Brain microvascular endothelial cell (primary cell): ENCODE results near the gene SUPT3H.

Source experiments
- DNase-seq: peaks from one replicate; pipeline ENCODE4 v3.0.0-alpha.2; 2020
- H3K27ac ChIP-seq: fragments of 250-450 bp; sonication (Bioruptor Pico); 2 replicates; pipeline ENCODE4 v1.5.1; 2020; ENCODE audit warnings: mild to moderate bottlenecking, moderate library complexity
- H3K27me3 ChIP-seq: fragments of 250-450 bp; sonication (Bioruptor Pico); replicated peaks from 2 replicates; pipeline ENCODE4 v1.5.1; 2020; ENCODE audit warnings: mild to moderate bottlenecking
- H3K36me3 ChIP-seq: fragments of 250-450 bp; sonication (Bioruptor Pico); replicated peaks from 2 replicates; pipeline ENCODE4 v1.5.1; 2020; ENCODE audit warnings: mild to moderate bottlenecking
- H3K4me3 ChIP-seq: 2 replicates; pipeline ENCODE4 v1.5.1; 2011; ENCODE audit warnings: low read depth, mild to moderate bottlenecking, control low read depth, low read length, moderate library complexity
- CTCF ChIP-seq: IDR thresholded peaks from 2 replicates; pipeline ENCODE4 v1.5.1; 2011; ENCODE audit warnings: low read depth, mild to moderate bottlenecking, moderate library complexity, low read length, control low read depth, inconsistent platforms; ENCODE audit errors: missing control alignments
- in situ Hi-C: cut with HindIII; loops from 2 replicates; pipeline ENCODE4 v1.10.0; 2017; ENCODE audit warnings: low sequenced_read_pairs, low pct_ligation_motif_present

SUPT3H gene

GRCh38 chr6:45175272-45175671, 202.5 kb downstream of the SUPT3H start:
- H3K36me3 ChIP-seq: no peaks in the 10 kb centered on the region
- no peak overlapping the region for H3K4me3 ChIP-seq
- in situ Hi-C loops: no loop called here
- H3K27me3 ChIP-seq: no peaks in the 10 kb centered on the region
- H3K27ac ChIP-seq: no peak overlapping the region
- DNase-seq: no peak
- TF ChIP-seq CTCF: no peak

- Histone ChIP-seq H3K36me3 (no peaks in the 10 kb centered on the region), H3K27me3 (no peaks in the 10 kb centered on the region), H3K27ac (no peak overlapping the region), H3K4me3 (no peak overlapping the region)
- TF ChIP-seq CTCF: no peak
- DNase-seq: no peak
- in situ Hi-C loops: no loop called here
Observed at GRCh38 chr6:45174045-45174444, 203.7 kb downstream of the SUPT3H start.

GRCh38 chr6:45171380-45171779, 206.4 kb downstream of the SUPT3H start:
- Histone ChIP-seq H3K4me3 (no peak overlapping the region), H3K27ac (no peak overlapping the region), H3K36me3 (no peaks in the 10 kb centered on the region), H3K27me3 (no peaks in the 10 kb centered on the region)
- in situ Hi-C loops: no loop called here
- no peak for TF ChIP-seq CTCF
- no peak for DNase-seq

- in situ Hi-C loops: no loop called here
- Histone ChIP-seq H3K4me3 (no peak overlapping the region), H3K27me3 (no peaks in the 10 kb centered on the region), H3K27ac (no peak overlapping the region), H3K36me3 (no peaks in the 10 kb centered on the region)
- TF ChIP-seq CTCF: no peak
- DNase-seq: no peak
Observed at GRCh38 chr6:45170309-45170708, 207.4 kb downstream of the SUPT3H start.

GRCh38 chr6:45169815-45170214, 207.9 kb downstream of the SUPT3H start:
- Histone ChIP-seq H3K27me3 (no peaks in the 10 kb centered on the region), H3K36me3 (no peaks in the 10 kb centered on the region), H3K4me3 (no peak overlapping the region), H3K27ac (no peak overlapping the region)
- no peak for DNase-seq
- no peak for TF ChIP-seq CTCF
- in situ Hi-C loops: no loop called here

GRCh38 chr6:45163952-45164766, 213.6 kb downstream of the SUPT3H start:
- DNase-seq: no peak
- H3K27me3 ChIP-seq: no peaks in the 10 kb centered on the region
- no peaks in the 10 kb centered on the region for H3K36me3 ChIP-seq
- TF ChIP-seq CTCF: no peak
- no peak overlapping the region for H3K27ac ChIP-seq
- no peak overlapping the region for H3K4me3 ChIP-seq
- in situ Hi-C loops: no loop called here
